B cell (primary cell): ENCODE data around the gene HSPB6.

Experiments
- CTCF ChIP-seq: fragments of 200-600 bp; IDR thresholded peaks from one replicate; pipeline ENCODE4 v1.8.0; 2022; ENCODE audit warnings: antibody characterized with exemption, mild to moderate bottlenecking
- EZH2 ChIP-seq: IDR thresholded peaks from 2 replicates; pipeline ENCODE4 v1.6.1; 2012; ENCODE audit warnings: borderline replicate concordance, low read depth, mild to moderate bottlenecking, moderate library complexity, low read length; ENCODE audit not compliant: insufficient read depth, poor library complexity, severe bottlenecking

- TF ChIP-seq CTCF (no peak), EZH2 (no peak)
Measured at GRCh38 chr19:35722461-35722860, 34.4 kb downstream of the HSPB6 start.
